Suprapubic skin (tissue), 4 donors: ENCODE measurements around the gene RSPRY1. TPM values are rescaled to one million over a fixed set of nuclear protein-coding genes. Genes with fewer than 3 reads are reported as not detected.
"Not testable (repeated sequence)": the region's sequence is repeated elsewhere in the genome, so short reads cannot be mapped to it uniquely, and the experiment has no call there.

Experiments used
- DNase-seq, 2 donors: peaks; one replicate each; pipeline ENCODE4 v3.0.0-alpha.2; 2019; ENCODE audit warnings: low spot score in 2 of 2
- H3K27ac ChIP-seq: fragments of 200-600 bp; sonication (generic); one replicate; pipeline ENCODE4 v1.5.1; 2019
- H3K27me3 ChIP-seq: fragments of 200-600 bp; sonication (generic); one replicate; pipeline ENCODE4 v1.5.1; 2019
- H3K36me3 ChIP-seq: fragments of 200-600 bp; sonication (generic); one replicate; pipeline ENCODE4 v1.5.1; 2019
- H3K4me1 ChIP-seq: fragments of 200-600 bp; sonication (generic); one replicate; pipeline ENCODE4 v1.5.1; 2019
- H3K4me3 ChIP-seq: fragments of 200-600 bp; sonication (generic); one replicate; pipeline ENCODE4 v1.5.1; 2019; ENCODE audit warnings: mild to moderate bottlenecking
- H3K9me3 ChIP-seq: fragments of 200-600 bp; sonication (generic); one replicate; pipeline ENCODE4 v1.5.1; 2019
- EP300 ChIP-seq: sonication (generic); formaldehyde crosslinking; IDR thresholded peaks from one replicate; pipeline ENCODE4 v1.6.1; 2017; ENCODE audit warnings: antibody characterized with exemption
- POLR2A ChIP-seq, 2 donors: fragments of 450-650 bp; IDR thresholded peaks; one replicate each; pipeline ENCODE4 v1.6.1; 2017; ENCODE audit warnings: antibody characterized with exemption in 2 of 2, mild to moderate bottlenecking in 2 of 2, moderate library complexity in 2 of 2
- POLR2AphosphoS5 ChIP-seq, 3 donors: sonication (generic); formaldehyde crosslinking; IDR thresholded peaks; one replicate each; pipeline ENCODE4 v1.6.1; 2017; ENCODE audit warnings: antibody characterized with exemption in 3 of 3
- WGBS: methylation state at CpG from one replicate; pipeline ENCODE4 v1.1.5; 2018; 5-methylcytosine and 5-hydroxymethylcytosine counted together
- total RNA-seq, 4 donors: library from RNA; depleted of rRNA; stranded (reverse); fragments of >200 nt; gene quantifications; one replicate each; pipeline ENCODE4 v1.1.0, GENCODE V29; 2016
- TF ChIP-seq, protein P1 (sequence below), 2 donors: fragments of 200-600 bp in 1 of 2; fragments of 450-650 bp in 1 of 2; sonication (generic) in 1 of 2; IDR thresholded peaks; one replicate each; pipeline ENCODE4 v1.5.1; 2016 to 2019; ENCODE audit warnings: antibody characterized with exemption in 2 of 2, mild to moderate bottlenecking in 1 of 2, moderate library complexity in 1 of 2

The RSPRY1 gene
- total RNA-seq, 4 donors from 2014 or later: 16.3 to 48.3 (median 35.2) TPM

DNA sequence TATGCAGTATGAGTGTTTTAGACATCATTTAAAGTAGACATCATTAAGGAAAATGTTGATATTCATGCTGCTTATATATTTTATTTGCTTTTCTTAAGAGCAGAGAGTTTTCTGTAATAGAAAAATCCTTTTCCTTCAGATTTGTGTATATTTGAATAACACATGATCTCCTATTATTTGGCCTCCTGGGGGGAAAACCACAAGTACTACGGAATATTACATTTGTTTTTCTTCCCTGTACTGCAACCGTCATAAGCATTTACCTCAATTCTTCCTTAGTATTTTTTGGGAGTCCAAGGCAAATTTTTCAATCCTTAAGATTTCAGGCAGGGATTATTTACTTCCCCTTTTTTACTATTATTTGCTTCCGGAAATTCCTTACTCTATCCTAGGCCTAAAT, 6.0 kb downstream of the RSPRY1 start:
- Histone ChIP-seq H3K27ac (no peak overlapping the region), H3K4me3 (no peak overlapping the region), H3K9me3 (no peaks in the 10 kb centered on the region), H3K36me3 (no peaks in the 10 kb centered on the region), H3K27me3 (no peaks in the 10 kb centered on the region), H3K4me1 (peaks cover 42% of the 10 kb centered on the region)
- TF ChIP-seq POLR2AphosphoS5 (IDR thresholded peaks at IDR 0.05): no peak
- no peak for TF ChIP-seq POLR2A (IDR thresholded peaks at IDR 0.05)
- TF ChIP-seq EP300: no peak
- TF ChIP-seq, protein P1, sequence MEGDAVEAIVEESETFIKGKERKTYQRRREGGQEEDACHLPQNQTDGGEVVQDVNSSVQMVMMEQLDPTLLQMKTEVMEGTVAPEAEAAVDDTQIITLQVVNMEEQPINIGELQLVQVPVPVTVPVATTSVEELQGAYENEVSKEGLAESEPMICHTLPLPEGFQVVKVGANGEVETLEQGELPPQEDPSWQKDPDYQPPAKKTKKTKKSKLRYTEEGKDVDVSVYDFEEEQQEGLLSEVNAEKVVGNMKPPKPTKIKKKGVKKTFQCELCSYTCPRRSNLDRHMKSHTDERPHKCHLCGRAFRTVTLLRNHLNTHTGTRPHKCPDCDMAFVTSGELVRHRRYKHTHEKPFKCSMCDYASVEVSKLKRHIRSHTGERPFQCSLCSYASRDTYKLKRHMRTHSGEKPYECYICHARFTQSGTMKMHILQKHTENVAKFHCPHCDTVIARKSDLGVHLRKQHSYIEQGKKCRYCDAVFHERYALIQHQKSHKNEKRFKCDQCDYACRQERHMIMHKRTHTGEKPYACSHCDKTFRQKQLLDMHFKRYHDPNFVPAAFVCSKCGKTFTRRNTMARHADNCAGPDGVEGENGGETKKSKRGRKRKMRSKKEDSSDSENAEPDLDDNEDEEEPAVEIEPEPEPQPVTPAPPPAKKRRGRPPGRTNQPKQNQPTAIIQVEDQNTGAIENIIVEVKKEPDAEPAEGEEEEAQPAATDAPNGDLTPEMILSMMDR (IDR thresholded peaks at IDR 0.05): no peak
- 83% methylated on average over 3 of the region's 3 CpGs for WGBS
- no peak for DNase-seq

DNA sequence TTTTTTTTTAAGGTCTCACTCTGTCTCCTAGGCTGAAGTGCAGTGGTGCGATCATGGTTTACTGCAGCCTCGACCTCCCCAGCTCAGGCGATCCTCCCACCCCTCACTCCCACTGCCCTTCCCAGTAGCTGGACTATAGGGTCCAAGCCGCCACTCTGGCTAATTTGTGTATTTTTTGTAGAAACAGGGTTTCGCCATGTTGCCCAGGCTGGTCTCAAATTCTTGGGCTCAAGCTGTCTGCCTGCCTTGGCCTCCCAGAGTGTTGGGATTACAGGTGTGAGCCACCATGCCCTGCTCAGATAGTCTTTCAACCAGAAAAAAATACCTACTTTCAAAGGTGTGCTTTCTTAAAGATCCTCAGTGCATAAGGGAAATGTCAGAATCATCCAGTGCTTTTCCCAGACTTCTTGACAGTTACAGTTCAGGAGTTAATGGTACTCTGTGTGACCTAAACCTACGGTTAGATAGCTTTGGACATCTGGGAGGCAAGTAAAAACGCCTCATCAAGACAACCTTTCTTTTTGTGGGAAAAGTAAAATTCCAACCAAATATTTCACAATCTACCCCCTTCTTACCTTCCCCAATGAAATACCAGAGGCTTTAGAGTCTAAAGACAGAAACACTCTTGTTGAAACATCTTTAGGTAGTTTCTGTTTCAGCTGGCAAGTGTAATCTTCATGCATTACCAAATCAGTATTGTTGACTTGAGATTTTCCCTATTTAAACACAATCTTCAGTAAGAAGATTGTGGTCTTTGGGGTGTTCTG, 6.8 kb downstream of the RSPRY1 start:
- Histone ChIP-seq H3K4me1 (peaks cover 34% of the 10 kb centered on the region), H3K27me3 (no peaks in the 10 kb centered on the region), H3K27ac (no peak overlapping the region), H3K9me3 (no peaks in the 10 kb centered on the region), H3K36me3 (no peaks in the 10 kb centered on the region), H3K4me3 (no peak overlapping the region)
- 79% methylated on average over 7 of the region's 7 CpGs for WGBS
- TF ChIP-seq POLR2AphosphoS5 (IDR thresholded peaks at IDR 0.05) (no peak), EP300 (no peak), POLR2A (IDR thresholded peaks at IDR 0.05) (no peak)
- TF ChIP-seq, protein P1 (IDR thresholded peaks at IDR 0.05): no peak
- no peak for DNase-seq

DNA sequence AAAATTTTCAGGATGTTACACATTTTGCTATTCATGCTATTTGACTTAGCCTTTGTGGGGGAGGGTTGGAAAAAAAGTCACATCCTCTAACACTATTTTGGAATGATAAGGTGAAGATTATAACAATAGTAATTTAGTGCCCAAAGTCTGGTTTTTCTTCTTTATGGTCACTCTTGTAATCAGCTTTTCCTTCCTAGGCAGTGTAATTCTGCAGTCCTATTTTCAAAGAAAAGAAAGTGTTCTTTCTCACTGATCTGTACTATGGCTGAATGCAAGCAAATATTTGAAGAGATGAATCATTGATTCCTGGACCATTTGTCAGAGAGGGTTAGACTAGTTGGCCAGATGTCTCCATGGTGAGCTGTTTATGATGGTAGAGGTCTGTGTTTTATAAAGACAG, 8.4 kb downstream of the RSPRY1 start:
- Histone ChIP-seq H3K36me3 (no peaks in the 10 kb centered on the region), H3K4me1 (peaks cover 27% of the 10 kb centered on the region), H3K9me3 (no peaks in the 10 kb centered on the region), H3K27me3 (no peaks in the 10 kb centered on the region), H3K27ac (no peak overlapping the region), H3K4me3 (no peak overlapping the region)
- DNase-seq: no peak
- TF ChIP-seq POLR2A (IDR thresholded peaks at IDR 0.05) (no peak), EP300 (no peak), POLR2AphosphoS5 (IDR thresholded peaks at IDR 0.05) (no peak)
- TF ChIP-seq, protein P1 (IDR thresholded peaks at IDR 0.05): no peak

DNA sequence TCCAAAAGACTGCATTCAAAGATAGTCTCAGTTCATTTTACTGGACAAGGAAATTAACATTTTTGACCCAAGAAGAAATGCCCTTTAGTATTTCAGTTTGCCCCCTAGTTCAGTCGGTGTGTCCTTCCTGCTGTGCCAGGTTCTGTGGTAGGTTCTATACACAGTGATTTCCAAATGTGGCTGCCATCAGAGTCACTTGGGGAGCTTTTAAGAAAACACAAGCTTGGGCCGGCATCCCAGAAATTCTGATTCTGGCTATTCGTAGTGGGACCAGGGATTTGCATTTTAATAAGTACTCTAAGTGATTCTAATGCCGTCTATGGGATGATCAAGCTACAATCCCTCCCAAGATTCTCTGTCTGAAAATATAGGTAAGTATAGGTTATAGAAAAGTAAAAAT, 10.2 kb downstream of the RSPRY1 start:
- no peak for DNase-seq
- H3K27ac ChIP-seq: no peak overlapping the region
- TF ChIP-seq EP300 (no peak), POLR2AphosphoS5 (IDR thresholded peaks at IDR 0.05) (no peak), POLR2A (IDR thresholded peaks at IDR 0.05) (no peak)
- TF ChIP-seq, protein P1 (IDR thresholded peaks at IDR 0.05): no peak
- no peak overlapping the region for H3K4me3 ChIP-seq
- H3K4me1 ChIP-seq: peaks cover 14% of the 10 kb centered on the region
- H3K36me3 ChIP-seq: no peaks in the 10 kb centered on the region
- 70% methylated on average over 4 of the region's 4 CpGs for WGBS
- H3K9me3 ChIP-seq: no peaks in the 10 kb centered on the region
- no peaks in the 10 kb centered on the region for H3K27me3 ChIP-seq

DNA sequence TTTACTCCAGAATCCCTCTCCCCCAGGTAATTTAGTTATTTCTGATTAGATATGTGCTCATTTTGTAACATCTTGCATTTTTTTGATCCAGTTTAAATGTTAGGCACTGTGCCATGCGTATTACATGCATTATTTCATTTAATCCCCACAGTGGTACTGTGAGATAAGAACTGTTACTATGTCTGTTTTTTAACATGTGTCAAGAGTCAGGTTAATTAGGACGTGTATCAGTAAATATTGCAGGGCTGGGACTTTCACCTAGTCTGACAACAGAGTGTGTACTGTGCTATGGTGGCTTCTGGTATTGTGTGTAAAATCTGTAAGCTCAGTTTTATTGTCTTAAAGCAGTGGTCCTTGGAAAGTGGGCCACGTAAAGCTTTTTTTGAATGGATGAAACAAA, 10.6 kb downstream of the RSPRY1 start:
- Histone ChIP-seq H3K4me1 (peaks cover 9% of the 10 kb centered on the region), H3K4me3 (no peak overlapping the region), H3K27me3 (no peaks in the 10 kb centered on the region), H3K27ac (no peak overlapping the region), H3K36me3 (no peaks in the 10 kb centered on the region), H3K9me3 (no peaks in the 10 kb centered on the region)
- TF ChIP-seq POLR2AphosphoS5 (IDR thresholded peaks at IDR 0.05) (no peak), EP300 (no peak), POLR2A (IDR thresholded peaks at IDR 0.05) (no peak)
- WGBS: 74% methylated on average over 3 of the region's 3 CpGs
- DNase-seq: no peak

DNA sequence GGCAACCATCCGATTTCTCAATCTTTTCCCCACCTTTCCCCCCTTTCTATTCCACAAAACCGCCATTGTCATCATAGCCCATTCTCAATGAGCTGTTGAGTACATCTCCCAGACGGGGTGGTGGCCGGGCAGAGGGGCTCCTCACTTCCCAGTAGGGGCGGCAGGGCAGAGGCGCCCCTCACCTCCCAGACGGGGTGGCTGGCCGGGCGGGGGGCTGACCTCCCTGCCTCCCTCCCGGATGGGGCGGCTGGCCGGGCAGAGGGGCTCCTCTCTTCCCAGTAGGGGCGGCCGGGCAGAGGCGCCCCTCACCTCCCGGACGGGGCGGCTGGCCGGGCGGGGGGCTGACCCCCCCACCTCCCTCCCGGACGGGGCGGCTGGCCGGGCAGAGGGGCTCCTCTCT, 14.2 kb downstream of the RSPRY1 start:
- not testable (repeated sequence) for H3K4me1 ChIP-seq, DNase-seq, H3K27me3 ChIP-seq, H3K36me3 ChIP-seq, H3K9me3 ChIP-seq, H3K27ac ChIP-seq, H3K4me3 ChIP-seq
- 92% methylated on average over 12 of the region's 24 CpGs for WGBS

DNA sequence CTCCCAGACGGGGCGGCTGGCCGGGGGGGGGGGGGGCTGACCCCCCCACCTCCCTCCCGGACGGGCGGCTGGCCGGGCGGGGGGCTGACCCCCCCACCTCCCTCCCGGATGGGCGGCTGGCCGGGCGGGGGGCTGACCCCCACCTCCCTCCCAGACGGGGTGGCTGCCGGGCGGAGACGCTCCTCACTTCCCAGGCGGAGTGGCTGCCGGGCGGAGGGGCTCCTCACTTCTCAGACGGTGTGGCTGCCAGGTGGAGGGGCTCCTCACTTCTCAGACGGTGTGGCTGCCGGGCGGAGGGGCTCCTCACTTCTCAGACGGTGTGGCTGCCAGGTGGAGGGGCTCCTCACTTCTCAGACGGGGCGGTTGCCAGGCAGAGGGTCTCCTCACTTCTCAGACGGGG, 14.8 kb downstream of the RSPRY1 start:
- H3K27ac ChIP-seq, H3K4me1 ChIP-seq, H3K9me3 ChIP-seq, H3K27me3 ChIP-seq, DNase-seq, H3K4me3 ChIP-seq: not testable (repeated sequence)
- peaks cover 13% of the 10 kb centered on the region for H3K36me3 ChIP-seq
- 93% methylated on average over 12 of the region's 27 CpGs for WGBS
